MCF 10A (cell line): ENCODE measurements around the gene SORBS1. TPM values are rescaled to one million over a fixed set of nuclear protein-coding genes. Genes with fewer than 3 reads are reported as not detected.

Experiments
- BruUV-seq: library from RNA; stranded (reverse); fragments of 400-500 nt; replicated peaks from 2 replicates; lab custom pipeline; 2021; lab: Mats Ljungman, UMichigan
- CTCF ChIA-PET: fragments of 300-600 bp; sonication (Branson Sonifier 250); formaldehyde crosslinking; extraction: SDS; loops from one replicate; lab custom pipeline; 2021; ENCODE audit warnings: antibody characterized with exemption, inconsistent platforms; lab: Yijun Ruan, JAX
- POLR2A ChIA-PET: fragments of 300-600, 350-650 bp; sonication (Branson Sonifier 250); formaldehyde crosslinking; extraction: SDS; loops from one replicate; lab custom pipeline; 2020; ENCODE audit warnings: antibody characterized with exemption, inconsistent platforms; lab: Yijun Ruan, JAX
- DNase-seq: peaks from one replicate; pipeline ENCODE4 v3.0.0-alpha.2; 2018; ENCODE audit not compliant: unreplicated experiment
- H3K27ac Mint-ChIP-seq: one replicate; pipeline ENCODE4 v1.8.0; 2022; ENCODE audit warnings: mild to moderate bottlenecking, low read depth, mixed read lengths; ENCODE audit not compliant: unreplicated experiment
- H3K27me3 Mint-ChIP-seq: one replicate; pipeline ENCODE4 v1.8.0; 2022; ENCODE audit warnings: mixed read lengths; ENCODE audit not compliant: insufficient read depth, unreplicated experiment
- H3K36me3 Mint-ChIP-seq: one replicate; pipeline ENCODE4 v1.8.0; 2022; ENCODE audit warnings: mild to moderate bottlenecking, moderate library complexity, mixed read lengths; ENCODE audit not compliant: insufficient read depth, unreplicated experiment
- H3K4me1 Mint-ChIP-seq: one replicate; pipeline ENCODE4 v1.8.0; 2022; ENCODE audit warnings: mixed read lengths; ENCODE audit not compliant: insufficient read depth, unreplicated experiment
- H3K4me3 Mint-ChIP-seq: one replicate; pipeline ENCODE4 v1.8.0; 2022; ENCODE audit warnings: mild to moderate bottlenecking, moderate library complexity, mixed read lengths; ENCODE audit not compliant: unreplicated experiment
- H3K9me3 Mint-ChIP-seq: one replicate; pipeline ENCODE4 v1.8.0; 2022; ENCODE audit warnings: mixed read lengths; ENCODE audit not compliant: unreplicated experiment
- CTCF ChIP-seq: fragments of 200-600 bp; IDR thresholded peaks from one replicate; pipeline ENCODE4 v1.8.0; 2022; ENCODE audit warnings: antibody characterized with exemption, mild to moderate bottlenecking; ENCODE audit not compliant: unreplicated experiment
- intact Hi-C: fragments of 100-400 bp; cut with micrococcal nuclease; formaldehyde crosslinking; loops from 2 replicates; pipeline ENCODE4 v1.14.1; 2022
- total RNA-seq: library from RNA; stranded (reverse); gene quantifications from 2 replicates; pipeline ENCODE4 v1.2.3, GENCODE V29; 2022

Gene SORBS1
- total RNA-seq, 1 experiment from 2014 or later = 1.0 TPM

- H3K4me1 Mint-ChIP-seq = peaks cover 6% of the 10 kb centered on the region
- no peaks in the 10 kb centered on the region for H3K27me3 Mint-ChIP-seq
- DNase-seq = no peak
- H3K4me3 Mint-ChIP-seq = no peak overlapping the region
- no TSS peak for BruUV-seq
- no peak for TF ChIP-seq CTCF
- H3K27ac Mint-ChIP-seq = no peak overlapping the region
- H3K36me3 Mint-ChIP-seq = no peaks in the 10 kb centered on the region
- intact Hi-C loops = no loop called here
- POLR2A ChIA-PET = no interaction called here
- CTCF ChIA-PET = interaction anchor here (0.6 to 3.7 kb wide), 4 partner anchors 34 to 102 kb away, joined by 3 to 17 read pairs (median 6); no protein-coding TSS in a partner anchor
- no peaks in the 10 kb centered on the region for H3K9me3 Mint-ChIP-seq
These were observed 80.9 kb downstream of the SORBS1 start for GRCh38 chr10:95480102-95480900.

- POLR2A ChIA-PET = interaction anchor here (0.9 kb wide), 1 partner anchor 36 kb away, joined by 3 read pairs; no protein-coding TSS in a partner anchor
- TF ChIP-seq CTCF = no peak
- no TSS peak for BruUV-seq
These were observed 82.2 kb downstream of the SORBS1 start for GRCh38 chr10:95478935-95479334.

GRCh38 chr10:95478185-95478584 is 83.0 kb downstream of the SORBS1 start:
- Mint-ChIP-seq H3K36me3 (no peaks in the 10 kb centered on the region), H3K27ac (no peak overlapping the region), H3K4me3 (no peak overlapping the region), H3K27me3 (no peaks in the 10 kb centered on the region), H3K4me1 (peaks cover 22% of the 10 kb centered on the region), H3K9me3 (no peaks in the 10 kb centered on the region)
- ChIA-PET POLR2A (interaction anchor here (0.9 kb wide), 1 partner anchor 36 kb away, joined by 3 read pairs; no protein-coding TSS in a partner anchor), CTCF (interaction anchor here (0.5 to 3.7 kb wide), 7 partner anchors 27 to 1665 kb away, joined by 3 to 18 read pairs (median 3); no protein-coding TSS in a partner anchor)
- intact Hi-C loops = no loop called here
- DNase-seq = no peak
- no TSS peak for BruUV-seq
- no peak for TF ChIP-seq CTCF

More at GRCh38 chr10:95478935-95479334, 82.2 kb downstream of the SORBS1 start:
- H3K27me3 Mint-ChIP-seq = no peaks in the 10 kb centered on the region
- H3K27ac Mint-ChIP-seq = no peak overlapping the region
- DNase-seq = no peak
- no peak overlapping the region for H3K4me3 Mint-ChIP-seq
- intact Hi-C loops = no loop called here
- H3K9me3 Mint-ChIP-seq = no peaks in the 10 kb centered on the region
- H3K4me1 Mint-ChIP-seq = peaks cover 19% of the 10 kb centered on the region
- no peaks in the 10 kb centered on the region for H3K36me3 Mint-ChIP-seq
- CTCF ChIA-PET = interaction anchor here (0.6 to 3.7 kb wide), 4 partner anchors 33 to 103 kb away, joined by 4 to 18 read pairs (median 10); no protein-coding TSS in a partner anchor

DNA sequence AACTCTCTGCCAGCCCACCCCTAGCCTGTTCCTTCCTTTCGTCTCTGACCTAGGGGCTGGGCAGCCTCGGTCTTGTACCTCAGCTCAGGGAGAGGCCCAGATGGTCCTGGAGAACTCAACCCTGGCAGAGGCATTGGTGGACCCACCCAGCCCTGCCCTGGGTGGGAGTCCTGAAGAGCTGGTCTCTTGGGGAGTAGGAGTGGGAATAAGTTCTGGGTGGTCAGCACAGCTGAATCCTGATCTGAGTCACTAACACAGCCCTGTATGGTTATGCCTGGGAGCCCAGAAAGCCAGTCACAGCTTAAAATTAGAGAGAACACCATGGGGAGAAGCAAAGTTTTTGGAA is 84.0 kb downstream of the SORBS1 start:
- POLR2A ChIA-PET = no interaction called here
- Mint-ChIP-seq H3K4me1 (peaks cover 22% of the 10 kb centered on the region), H3K27me3 (no peaks in the 10 kb centered on the region), H3K4me3 (no peak overlapping the region), H3K9me3 (no peaks in the 10 kb centered on the region), H3K27ac (peak overlapping the region; percentile 24), H3K36me3 (no peaks in the 10 kb centered on the region)
- DNase-seq = no peak
- intact Hi-C loops = no loop called here
- CTCF ChIA-PET = interaction anchor here (0.6 to 2.4 kb wide), 8 partner anchors 13 to 124 kb away, joined by 3 to 18 read pairs (median 4); no protein-coding TSS in a partner anchor
- BruUV-seq = no TSS peak
- TF ChIP-seq CTCF = no peak
